GM12891 (cell line): Measurements from ENCODE around the gene DBR1.

ENCODE experiments used
- PAX5 ChIP-seq: IDR thresholded peaks from 2 replicates; pipeline ENCODE4 v1.6.1; 2011; ENCODE audit warnings: low read length, moderate library complexity, mild to moderate bottlenecking; ENCODE audit not compliant: insufficient read depth, severe bottlenecking
- POLR2A ChIP-seq: IDR thresholded peaks from 2 replicates; pipeline ENCODE4 v1.6.1; 2011; ENCODE audit warnings: low read depth, low read length, control low read depth
- POLR2AphosphoS5 ChIP-seq: IDR thresholded peaks from 2 replicates; pipeline ENCODE4 v1.6.1; 2011; ENCODE audit warnings: low read depth, low read length, control low read depth

GRCh38 chr3:138213398-138214085 is 38.8 kb upstream of the DBR1 start:
- TF ChIP-seq POLR2AphosphoS5, result no peak
- no peak for TF ChIP-seq POLR2A
- no peak for TF ChIP-seq PAX5
